ENCODE data around the gene ZNF775.

The ZNF775 gene

DNA sequence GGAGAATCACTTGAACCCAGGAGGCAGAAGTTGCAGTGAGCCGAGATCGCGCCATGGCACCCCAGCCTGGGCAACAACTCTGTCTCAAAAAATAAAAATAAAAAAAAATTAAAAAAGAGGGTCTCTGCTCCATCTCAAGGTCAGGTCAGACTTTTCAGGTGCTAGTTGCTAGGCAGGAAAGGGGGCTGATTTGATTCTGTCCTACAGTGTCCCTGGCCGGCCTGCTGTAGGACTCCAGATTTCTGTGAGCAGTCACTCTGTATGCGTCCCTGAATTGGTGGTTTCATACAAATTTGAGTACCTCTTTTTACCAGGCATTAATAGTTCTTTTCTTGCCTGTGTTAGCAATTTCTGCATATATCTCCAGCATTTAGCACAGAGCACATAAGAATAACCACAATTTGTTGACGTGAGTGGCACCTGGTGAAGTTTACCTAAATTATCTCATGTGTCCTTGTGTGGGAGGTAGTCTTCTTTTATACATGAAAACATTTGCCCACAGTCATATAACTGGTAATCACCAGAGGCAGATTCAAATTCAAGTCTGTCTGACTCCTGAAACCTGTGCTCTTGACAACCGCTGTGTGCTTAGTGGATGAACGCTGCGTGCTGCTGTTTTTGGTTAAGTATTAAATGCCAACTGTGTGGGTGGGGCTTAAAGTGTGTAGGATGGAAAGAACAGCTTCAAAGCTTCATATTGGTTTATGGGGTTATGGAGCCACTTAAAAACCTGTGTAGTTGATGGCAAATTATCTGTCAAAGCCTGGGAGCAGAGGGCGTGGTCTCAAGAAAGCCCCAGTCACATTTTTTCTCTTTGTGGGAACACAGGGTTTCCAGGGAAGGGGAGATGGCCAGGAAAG, 3.2 kb upstream of the ZNF775 start:
- no peak for DNase-seq (ENCODE audit: low spot score)
- in situ Hi-C loops (cut with MboI; ENCODE audit: low sequenced_read_pairs, unreplicated experiment), result no loop called here
- no peak for TF ChIP-seq CTCF (IDR thresholded peaks at IDR 0.05; ENCODE audit: borderline replicate concordance, control extremely low read depth, extremely low read depth, insufficient read depth, missing control alignments)

DNA sequence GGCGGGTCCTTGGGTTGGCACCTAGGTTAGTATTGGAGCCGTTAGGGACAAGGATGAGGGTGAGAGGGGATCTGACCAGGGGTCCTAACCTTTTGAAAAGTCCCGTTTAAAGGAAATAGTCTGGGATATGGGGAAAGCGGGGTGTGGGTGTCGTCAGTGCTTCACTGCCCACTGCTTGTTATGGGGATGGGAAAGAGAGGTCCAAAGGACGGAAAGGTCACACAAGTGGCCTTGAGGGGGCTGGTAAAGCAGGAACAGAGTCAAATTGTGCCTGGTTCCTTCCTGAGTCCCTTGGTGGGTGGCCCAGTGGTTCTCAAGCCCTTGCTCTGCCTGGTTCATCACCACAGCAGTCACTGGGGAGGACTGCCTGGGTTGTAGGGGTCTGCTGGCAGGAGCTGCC, 2.6 kb upstream of the ZNF775 start:
- DNase-seq (ENCODE audit: low spot score), result no peak
- in situ Hi-C loops (cut with MboI; ENCODE audit: low sequenced_read_pairs, unreplicated experiment), result no loop called here
- TF ChIP-seq CTCF (IDR thresholded peaks at IDR 0.05; ENCODE audit: borderline replicate concordance, control extremely low read depth, extremely low read depth, insufficient read depth, missing control alignments), result no peak

- in situ Hi-C loops (cut with MboI; ENCODE audit: low sequenced_read_pairs, unreplicated experiment), result no loop called here
- TF ChIP-seq CTCF (IDR thresholded peaks at IDR 0.05; ENCODE audit: borderline replicate concordance, control extremely low read depth, extremely low read depth, insufficient read depth, missing control alignments), result no peak
- DNase-seq (ENCODE audit: low spot score), result no peak
These were observed 1.9 kb upstream of the ZNF775 start for GRCh38 chr7:150377196-150377595.

DNA sequence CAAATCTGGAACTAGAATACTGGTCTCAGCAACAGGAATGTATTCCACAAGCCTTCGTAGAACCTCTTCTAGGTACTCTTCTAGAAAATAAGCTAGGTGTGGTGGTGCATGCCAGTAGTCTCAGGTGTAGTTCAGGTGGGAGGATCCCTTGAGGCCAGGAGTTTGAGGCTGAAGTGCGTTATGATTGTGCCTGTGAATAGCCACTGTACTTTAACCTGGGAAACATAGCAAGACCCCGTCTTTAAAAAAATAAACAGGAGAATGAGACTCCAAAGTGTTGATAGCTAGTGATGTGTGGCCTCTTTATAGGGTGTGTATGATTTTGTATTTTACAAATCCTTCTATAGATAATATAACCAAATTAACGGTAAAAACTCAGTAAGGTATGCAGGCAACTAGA, 1.5 kb upstream of the ZNF775 start:
- no peak for DNase-seq (ENCODE audit: low spot score)
- in situ Hi-C loops (cut with MboI; ENCODE audit: low sequenced_read_pairs, unreplicated experiment), result no loop called here
- TF ChIP-seq CTCF (IDR thresholded peaks at IDR 0.05; ENCODE audit: borderline replicate concordance, control extremely low read depth, extremely low read depth, insufficient read depth, missing control alignments), result no peak

- in situ Hi-C loops (cut with MboI; ENCODE audit: low sequenced_read_pairs, unreplicated experiment), result no loop called here
- peak; percentile 7 for TF ChIP-seq CTCF (IDR thresholded peaks at IDR 0.05; ENCODE audit: borderline replicate concordance, control extremely low read depth, extremely low read depth, insufficient read depth, missing control alignments)
- no peak for DNase-seq (ENCODE audit: low spot score)
These were observed 846 bp upstream of the ZNF775 start for GRCh38 chr7:150378115-150378852.

DNA sequence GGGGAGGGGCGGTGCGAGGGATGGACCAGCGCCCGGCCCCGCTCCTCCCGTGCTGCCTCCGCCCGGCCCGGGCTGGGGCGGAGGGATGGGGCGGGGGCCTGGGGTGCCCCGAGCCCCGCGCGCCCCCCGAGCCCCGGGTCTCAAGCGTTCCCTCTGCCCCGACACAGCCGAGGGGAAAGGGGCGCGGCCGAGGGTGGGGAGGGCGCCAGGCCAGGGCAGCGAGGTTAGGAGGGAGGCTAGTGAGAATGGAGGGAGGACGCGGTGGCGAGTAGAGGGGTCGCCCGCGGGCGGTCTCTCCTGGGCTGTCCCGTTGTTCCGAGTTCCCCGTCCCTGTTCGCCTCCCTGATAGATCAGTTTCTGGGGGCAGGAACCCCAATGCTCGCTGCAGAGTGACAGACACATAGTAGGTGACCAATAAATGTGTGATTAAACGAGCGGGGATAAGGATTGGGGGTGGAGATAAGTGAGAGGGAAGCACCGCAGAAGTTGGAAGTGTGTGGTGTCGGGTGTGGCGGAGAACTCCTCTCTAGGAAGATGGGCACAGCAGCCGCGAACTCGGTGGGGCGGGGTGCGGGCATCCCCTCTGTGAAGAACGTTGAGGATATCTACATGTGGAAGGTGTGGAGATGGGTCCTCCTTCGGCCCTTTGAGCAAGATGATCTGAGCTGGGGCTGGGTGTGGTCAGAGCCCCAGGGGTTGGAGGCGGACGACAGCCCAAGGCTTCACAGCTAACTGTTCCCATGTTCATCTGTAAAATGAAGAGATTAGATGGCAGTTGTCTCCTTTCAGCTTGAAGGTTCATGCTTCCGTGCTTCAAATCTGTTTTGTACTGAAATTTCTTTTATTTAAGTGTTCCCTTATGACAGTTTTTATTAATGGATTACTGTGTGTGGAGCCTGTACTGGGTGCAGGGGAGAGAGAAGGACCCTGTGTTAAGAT, 580 bp downstream of the ZNF775 start:
- in situ Hi-C loops (cut with MboI; ENCODE audit: low sequenced_read_pairs, unreplicated experiment), result no loop called here
- DNase-seq (ENCODE audit: low spot score), result no peak

More for the DNA sequence above, 580 bp downstream of the ZNF775 start:
- no peak for TF ChIP-seq CTCF (IDR thresholded peaks at IDR 0.05; ENCODE audit: borderline replicate concordance, control extremely low read depth, extremely low read depth, insufficient read depth, missing control alignments)

All from GM13976 (cell line).